IMR-90 (cell line): ENCODE measurements around the gene HMGCS2. TPM values are rescaled to one million over a fixed set of nuclear protein-coding genes. Genes with fewer than 3 reads are reported as not detected.

Source experiments
- ATAC-seq: fragments of 200-7000 bp; cut with Tn5 transposase; 2 replicates; pipeline ENCODE4 v1.9.1; 2020; ENCODE audit warnings: low read depth, mild to moderate bottlenecking, moderate library complexity
- BruUV-seq: library from RNA; stranded (reverse); fragments of 400-500 nt; replicated peaks from 2 replicates; lab custom pipeline; 2021; lab: Mats Ljungman, UMichigan
- CTCF ChIA-PET: fragments of 300-600 bp; formaldehyde crosslinking; extraction: SDS; loops from one replicate; lab custom pipeline; 2021; ENCODE audit warnings: antibody characterized with exemption; lab: Yijun Ruan, JAX
- POLR2A ChIA-PET: fragments of 300-600 bp; sonication (Branson Sonifier 250); formaldehyde crosslinking; loops from one replicate; lab custom pipeline; 2022; ENCODE audit warnings: antibody characterized with exemption; ENCODE audit not compliant: unreplicated experiment; lab: Charles Lee
- DNase-seq: peaks from one replicate; pipeline ENCODE4 v3.0.0; 2013
- H2AFZ ChIP-seq: replicated peaks from 2 replicates; pipeline ENCODE3; 2013; ENCODE audit warnings: low read length, mild to moderate bottlenecking; ENCODE audit not compliant: poor library complexity
- H2AK5ac ChIP-seq: 2 replicates; pipeline ENCODE4 v1.6.1; 2013; ENCODE audit warnings: low read depth, low read length, inconsistent platforms
- H2AK9ac ChIP-seq: replicated peaks from 2 replicates; pipeline ENCODE3; 2013; ENCODE audit warnings: mild to moderate bottlenecking, low read depth, low read length, moderate library complexity; ENCODE audit not compliant: poor library complexity
- H2BK120ac ChIP-seq: 2 replicates; pipeline ENCODE4 v1.6.1; 2013; ENCODE audit warnings: low read depth, low read length, inconsistent platforms
- H2BK15ac ChIP-seq: 3 replicates; pipeline ENCODE4 v1.6.1; 2013; ENCODE audit warnings: low read depth, low read length, inconsistent platforms
- H2BK20ac ChIP-seq: 2 replicates; pipeline ENCODE4 v1.6.1; 2013; ENCODE audit warnings: low read depth, mild to moderate bottlenecking, inconsistent platforms, low read length, moderate library complexity
- H2BK5ac ChIP-seq: 2 replicates; pipeline ENCODE4 v1.6.1; 2013; ENCODE audit warnings: mild to moderate bottlenecking, low read depth, low read length, inconsistent platforms; ENCODE audit not compliant: poor library complexity, severe bottlenecking
- H3K14ac ChIP-seq: replicated peaks from 2 replicates; pipeline ENCODE4 v1.6.1; 2013; ENCODE audit warnings: low read depth, low read length, inconsistent platforms
- H3K18ac ChIP-seq: 2 replicates; pipeline ENCODE4 v1.6.1; 2013; ENCODE audit warnings: low read depth, low read length, control low read depth
- H3K23ac ChIP-seq: 2 replicates; pipeline ENCODE4 v1.6.1; 2013; ENCODE audit warnings: low read depth, low read length, inconsistent platforms
- H3K27ac ChIP-seq: 2 replicates; pipeline ENCODE4 v1.5.1; 2013; ENCODE audit warnings: mild to moderate bottlenecking, control low read depth, low read length; ENCODE audit not compliant: insufficient read depth
- H3K27me3 ChIP-seq: 2 replicates; pipeline ENCODE4 v1.6.1; 2013; ENCODE audit warnings: low read length; ENCODE audit not compliant: control insufficient read depth, insufficient read depth
- H3K36me3 ChIP-seq: 2 replicates; pipeline ENCODE4 v1.6.1; 2013; ENCODE audit warnings: low read length, mixed read lengths; ENCODE audit not compliant: control insufficient read depth, insufficient read depth
- H3K4ac ChIP-seq: 2 replicates; pipeline ENCODE4 v1.6.1; 2013; ENCODE audit warnings: low read depth, low read length, inconsistent platforms
- H3K4me1 ChIP-seq: 2 replicates; pipeline ENCODE4 v1.6.1; 2013; ENCODE audit warnings: low read length, mixed read lengths; ENCODE audit not compliant: control insufficient read depth, insufficient read depth
- H3K4me2 ChIP-seq: 2 replicates; pipeline ENCODE4 v1.6.1; 2013; ENCODE audit warnings: low read depth, mild to moderate bottlenecking, control low read depth, low read length, moderate library complexity
- H3K4me3 ChIP-seq: 2 replicates; pipeline ENCODE4 v1.5.1; 2013; ENCODE audit warnings: low read depth, mild to moderate bottlenecking, control low read depth, low read length, moderate library complexity; ENCODE audit not compliant: insufficient read depth
- H3K56ac ChIP-seq: 2 replicates; pipeline ENCODE4 v1.6.1; 2013; ENCODE audit warnings: low read length, inconsistent platforms; ENCODE audit not compliant: insufficient read depth; ENCODE audit errors: extremely low read depth
- H3K79me1 ChIP-seq, 2 experiments: 2 replicates each; pipeline ENCODE4 v1.6.1; 2013; ENCODE audit warnings: low read length in 2 of 2, inconsistent platforms in 1 of 2, low read depth in 1 of 2
- H3K9ac ChIP-seq: 2 replicates; pipeline ENCODE4 v1.6.1; 2013; ENCODE audit warnings: low read depth, low read length, control low read depth
- H3K9me1 ChIP-seq: 2 replicates; pipeline ENCODE4 v1.6.1; 2013; ENCODE audit warnings: low read length, inconsistent platforms; ENCODE audit not compliant: insufficient read depth
- H3K9me3 ChIP-seq: 2 replicates; pipeline ENCODE4 v1.6.1; 2013; ENCODE audit warnings: low read length; ENCODE audit not compliant: control insufficient read depth, insufficient read depth
- H4K20me1 ChIP-seq: 2 replicates; pipeline ENCODE4 v1.6.1; 2013; ENCODE audit warnings: low read length, inconsistent platforms; ENCODE audit not compliant: insufficient read depth
- H4K5ac ChIP-seq: 2 replicates; pipeline ENCODE4 v1.6.1; 2013; ENCODE audit warnings: mild to moderate bottlenecking, low read depth, low read length, control low read depth
- H4K8ac ChIP-seq, 2 experiments: 2 replicates each; pipeline ENCODE4 v1.6.1; 2013; ENCODE audit warnings: low read depth in 2 of 2, low read length in 2 of 2, control low read depth in 1 of 2, inconsistent platforms in 1 of 2
- H4K91ac ChIP-seq: 2 replicates; pipeline ENCODE4 v1.6.1; 2013; ENCODE audit warnings: low read depth, low read length, inconsistent platforms; ENCODE audit not compliant: insufficient read depth
- BHLHE40 ChIP-seq: fragments of 150-350 bp; IDR thresholded peaks from 2 replicates; pipeline ENCODE4 v1.6.1; 2016; ENCODE audit warnings: mild to moderate bottlenecking, low read depth, low read length
- CEBPB ChIP-seq: IDR thresholded peaks from 2 replicates; pipeline ENCODE4 v1.6.1; 2012; ENCODE audit warnings: low read depth, low read length, improper control_type of control experiment
- CHD1 ChIP-seq: IDR thresholded peaks from 2 replicates; pipeline ENCODE4 v1.6.1; 2012; ENCODE audit warnings: low read depth, low read length, improper control_type of control experiment
- CTCF ChIP-seq: conservative IDR thresholded peaks from 2 replicates; pipeline ENCODE4 v1.5.1; 2012; ENCODE audit warnings: mild to moderate bottlenecking, low read depth, low read length, improper control_type of control experiment
- ELK1 ChIP-seq: fragments of 150-350 bp; IDR thresholded peaks from 2 replicates; pipeline ENCODE4 v1.6.1; 2016; ENCODE audit warnings: low read depth, mild to moderate bottlenecking, low read length, moderate library complexity, borderline replicate concordance
- FOS ChIP-seq: fragments of 150-350 bp; IDR thresholded peaks from 2 replicates; pipeline ENCODE4 v1.6.1; 2016; ENCODE audit warnings: low read depth, low read length
- MAFK ChIP-seq: IDR thresholded peaks from 2 replicates; pipeline ENCODE4 v1.6.1; 2012; ENCODE audit warnings: low read depth, low read length, improper control_type of control experiment
- MAZ ChIP-seq: IDR thresholded peaks from 2 replicates; pipeline ENCODE4 v1.6.1; 2012; ENCODE audit warnings: low read depth, mild to moderate bottlenecking, low read length, improper control_type of control experiment, moderate library complexity, borderline replicate concordance
- MXI1 ChIP-seq: IDR thresholded peaks from 2 replicates; pipeline ENCODE4 v1.6.1; 2012; ENCODE audit warnings: low read depth, mild to moderate bottlenecking, low read length, moderate library complexity, borderline replicate concordance
- NFE2L2 ChIP-seq: fragments of 150-350 bp; IDR thresholded peaks from 2 replicates; pipeline ENCODE4 v1.6.1; 2016; ENCODE audit warnings: low read depth, mild to moderate bottlenecking, low read length
- POLR2A ChIP-seq: IDR thresholded peaks from 2 replicates; pipeline ENCODE4 v1.6.1; 2012; ENCODE audit warnings: mild to moderate bottlenecking, low read depth, low read length
- RAD21 ChIP-seq: IDR thresholded peaks from 2 replicates; pipeline ENCODE4 v1.6.1; 2012; ENCODE audit warnings: low read length, improper control_type of control experiment
- RCOR1 ChIP-seq: IDR thresholded peaks from 2 replicates; pipeline ENCODE4 v1.6.1; 2012; ENCODE audit warnings: mild to moderate bottlenecking, low read length, improper control_type of control experiment; ENCODE audit not compliant: insufficient replicate concordance
- RFX5 ChIP-seq: IDR thresholded peaks from 2 replicates; pipeline ENCODE4 v1.8.0; 2012; ENCODE audit warnings: low read depth, mild to moderate bottlenecking, low read length, moderate library complexity
- SMC3 ChIP-seq: fragments of 150-350 bp; IDR thresholded peaks from 2 replicates; pipeline ENCODE4 v1.6.1; 2016; ENCODE audit warnings: low read depth, mild to moderate bottlenecking, antibody characterized with exemption, low read length, moderate library complexity
- USF2 ChIP-seq: fragments of 150-350 bp; IDR thresholded peaks from 2 replicates; pipeline ENCODE4 v1.6.1; 2017; ENCODE audit warnings: mild to moderate bottlenecking, antibody characterized with exemption, low read length, low read depth
- WGBS, 2 experiments: methylation state at CpG; one replicate each; pipeline versions ENCODE4 v1.1.5 to v1.1.7; 2013; ENCODE audit warnings: missing lambda C conversion rate in 2 of 2; ENCODE audit not compliant: insufficient read length in 1 of 2; ENCODE audit errors: extremely low coverage in 2 of 2; 5-methylcytosine and 5-hydroxymethylcytosine counted together
- dilution Hi-C: fragments of 300-500 bp; cut with HindIII; formaldehyde crosslinking; loops from one replicate; pipeline ENCODE4 v1.14.3; 2018; ENCODE audit warnings: low sequenced_read_pairs; ENCODE audit not compliant: unreplicated experiment
- in situ Hi-C: fragments of 300-500 bp; cut with MboI; formaldehyde crosslinking; loops from 3 replicates; pipeline ENCODE4 v1.14.3; 2019; ENCODE audit warnings: low sequenced_read_pairs, inconsistent platforms, mixed read lengths
- intact Hi-C: fragments of 100-400 bp; cut with micrococcal nuclease; formaldehyde crosslinking; loops from 2 replicates; pipeline ENCODE4 v1.10.0; 2022
- polyA plus RNA-seq, 3 experiments: library from polyadenylated mRNA; depleted of rRNA; stranded (reverse); fragments of >200 nt; gene quantifications; 2 replicates each; pipeline ENCODE4 v1.2.3, GENCODE V29; 2012; ENCODE audit warnings: low replicate concordance in 1 of 3
- total RNA-seq: library from RNA; depleted of rRNA; stranded (reverse); fragments of >200 nt; gene quantifications from 2 replicates; pipeline ENCODE4 v1.2.3, GENCODE V29; 2012

The HMGCS2 gene
- total and polyA plus RNA-seq, 2 of the 4 experiments (the other 2 are of a cell fraction), result not detected

- no peak within 1 kb of the TSS for H3K14ac ChIP-seq
- no peaks in the 10 kb centered on the region for H3K36me3 ChIP-seq
- no peak within 1 kb of the TSS for H4K8ac ChIP-seq
- H2BK15ac ChIP-seq, result no peak within 1 kb of the TSS
- H3K18ac ChIP-seq, result no peak within 1 kb of the TSS
- no peaks in the 10 kb centered on the region for H3K9me3 ChIP-seq
- no peak within 1 kb of the TSS for H4K5ac ChIP-seq
- dilution Hi-C loops, result no loop called here
- no peak within 1 kb of the TSS for H3K4ac ChIP-seq
- no peaks in the 10 kb centered on the region; the same call in 1 of the 2 replicates for H3K9me1 ChIP-seq
- DNase-seq (no peak), ATAC-seq (no peak)
- H3K79me1 ChIP-seq, result no peaks in the 10 kb centered on the region
- H2AK5ac ChIP-seq, result no peak within 1 kb of the TSS
- no peaks in the 10 kb centered on the region for H4K20me1 ChIP-seq
- no TSS peak for BruUV-seq
- H3K23ac ChIP-seq, result no peak within 1 kb of the TSS
- no peak within 1 kb of the TSS for H2AFZ ChIP-seq
- ChIA-PET POLR2A (no interaction called here), CTCF (interaction anchor here (1.0 kb wide), 1 partner anchor 58 kb away, joined by 3 read pairs; no protein-coding TSS in a partner anchor)
- no peak within 1 kb of the TSS for H2AK9ac ChIP-seq
- H3K4me1 ChIP-seq, result peaks cover 7% of the 10 kb centered on the region; the same call in 1 of the 2 replicates
- H4K91ac ChIP-seq, result no peak within 1 kb of the TSS
- H2BK20ac ChIP-seq, result no peak within 1 kb of the TSS
- peaks cover 9% of the 10 kb centered on the region for H3K27me3 ChIP-seq
- no peak within 1 kb of the TSS for H2BK120ac ChIP-seq
- H3K9ac ChIP-seq, result no peak within 1 kb of the TSS
- H3K27ac ChIP-seq, result no peak within 1 kb of the TSS
- H3K56ac ChIP-seq, result no peak within 1 kb of the TSS
- intact Hi-C loops, result no loop called here
- no peak within 1 kb of the TSS for H3K4me2 ChIP-seq
- H2BK5ac ChIP-seq, result no peak within 1 kb of the TSS
- WGBS, 2 experiments, result 50% methylated on average over 2 of the region's 7 CpGs; no CpG with 5 or more reads in 1 of the 2 experiments
- no peak within 1 kb of the TSS for H3K4me3 ChIP-seq
- TF ChIP-seq CHD1, result no peak
- TF ChIP-seq CTCF, result no peak
- TF ChIP-seq RFX5, result no peak
- TF ChIP-seq RAD21, result no peak
- TF ChIP-seq POLR2A, result no peak
- TF ChIP-seq BHLHE40, result no peak
- no peak for TF ChIP-seq MAFK
- TF ChIP-seq MAZ, result no peak
- no peak for TF ChIP-seq NFE2L2
- TF ChIP-seq CEBPB, result no peak
- no peak for TF ChIP-seq ELK1
- no peak for TF ChIP-seq RCOR1
- TF ChIP-seq SMC3, result no peak
- no peak for TF ChIP-seq MXI1
- TF ChIP-seq FOS, result no peak
- TF ChIP-seq USF2, result no peak
- in situ Hi-C loops, result loop anchor here (10.0 kb wide), 1 partner anchor 57 kb away; no protein-coding TSS in a partner anchor
Measured at GRCh38 chr1:119811387-119811786, 42.7 kb upstream of the HMGCS2 start, which contains the start of gene REG4. Gene REG4 (minus strand): TSS chr1:119811460. CDS start chr1:119808769, 2,691 bp downstream.
